A673 (cell line): ENCODE data around the gene ADAMTS1. TPM values are rescaled to one million over a fixed set of nuclear protein-coding genes. Genes with fewer than 3 reads are reported as not detected.

Experiments
- BruUV-seq: library from RNA; stranded (reverse); fragments of 400-500 nt; replicated peaks from 2 replicates; lab custom pipeline; 2021; lab: Mats Ljungman, UMichigan
- CTCF ChIA-PET: fragments of 300-600 bp; sonication (Branson Sonifier 250); formaldehyde crosslinking; loops from one replicate; lab custom pipeline; 2022; ENCODE audit warnings: antibody characterized with exemption; lab: Charles Lee
- POLR2A ChIA-PET: fragments of 300-600 bp; sonication (Branson Sonifier 250); formaldehyde crosslinking; loops from one replicate; lab custom pipeline; 2022; ENCODE audit warnings: antibody characterized with exemption; ENCODE audit not compliant: low non-redundant PET; lab: Charles Lee
- DNase-seq: peaks from one replicate; pipeline ENCODE4 v3.0.0-alpha.2; 2015; ENCODE audit warnings: low spot score
- H3K27ac ChIP-seq: fragments of 200-600 bp; sonication (generic); 2 replicates; pipeline ENCODE4 v1.5.1; 2016; ENCODE audit warnings: mixed run types, low read depth, mild to moderate bottlenecking, mixed read lengths, antibody characterized with exemption, low read length; ENCODE audit not compliant: poor library complexity, severe bottlenecking
- H3K27me3 ChIP-seq: fragments of 200-600 bp; sonication (generic); replicated peaks from 2 replicates; pipeline ENCODE4 v1.6.1; 2017; ENCODE audit warnings: mixed run types, low read depth, mild to moderate bottlenecking, mixed read lengths, antibody characterized with exemption, low read length; ENCODE audit not compliant: insufficient read depth, poor library complexity
- H3K36me3 ChIP-seq: fragments of 200-600 bp; sonication (generic); 2 replicates; pipeline ENCODE4 v1.6.1; 2016; ENCODE audit warnings: mixed run types, mild to moderate bottlenecking, mixed read lengths, antibody characterized with exemption, low read length; ENCODE audit not compliant: insufficient read depth, poor library complexity, severe bottlenecking
- H3K4me1 ChIP-seq: fragments of 200-600 bp; sonication (generic); 2 replicates; pipeline ENCODE4 v1.6.1; 2017; ENCODE audit warnings: mixed run types, mild to moderate bottlenecking, mixed read lengths, antibody characterized with exemption, low read length; ENCODE audit not compliant: insufficient read depth, poor library complexity, severe bottlenecking
- H3K4me3 ChIP-seq: fragments of 200-600 bp; sonication (generic); 2 replicates; pipeline ENCODE4 v1.5.1; 2016; ENCODE audit warnings: low read depth, mixed run types, mild to moderate bottlenecking, mixed read lengths, low read length; ENCODE audit not compliant: poor library complexity, severe bottlenecking
- H3K9me3 ChIP-seq: fragments of 200-600 bp; sonication (generic); 2 replicates; pipeline ENCODE4 v1.6.1; 2016; ENCODE audit warnings: mixed run types, low read depth, mild to moderate bottlenecking, mixed read lengths, antibody characterized with exemption, low read length; ENCODE audit not compliant: poor library complexity, severe bottlenecking
- EZH2 ChIP-seq: fragments of 200-600 bp; sonication (generic); IDR thresholded peaks from 2 replicates; pipeline ENCODE4 v1.6.1; 2017; ENCODE audit warnings: borderline replicate concordance, low read depth, mild to moderate bottlenecking, mixed read lengths, antibody characterized with exemption, low read length; ENCODE audit not compliant: poor library complexity, severe bottlenecking
- intact Hi-C: fragments of 100-400 bp; cut with micrococcal nuclease; formaldehyde crosslinking; loops from one replicate; pipeline ENCODE4 v1.10.0; 2022; ENCODE audit not compliant: unreplicated experiment
- total RNA-seq: library from RNA; stranded (reverse); gene quantifications from 2 replicates; pipeline ENCODE4 v1.2.3, GENCODE V29; 2021
- TF ChIP-seq, protein P1 (sequence below): fragments of 300-800, 200-600 bp; sonication (generic); conservative IDR thresholded peaks from 2 replicates; pipeline ENCODE4 v1.5.1; 2017; ENCODE audit warnings: low read depth, mild to moderate bottlenecking, antibody characterized with exemption, low read length, moderate library complexity, mixed read lengths

ADAMTS1 gene
- total RNA-seq, 1 experiment from 2014 or later = 17.9 TPM

DNA sequence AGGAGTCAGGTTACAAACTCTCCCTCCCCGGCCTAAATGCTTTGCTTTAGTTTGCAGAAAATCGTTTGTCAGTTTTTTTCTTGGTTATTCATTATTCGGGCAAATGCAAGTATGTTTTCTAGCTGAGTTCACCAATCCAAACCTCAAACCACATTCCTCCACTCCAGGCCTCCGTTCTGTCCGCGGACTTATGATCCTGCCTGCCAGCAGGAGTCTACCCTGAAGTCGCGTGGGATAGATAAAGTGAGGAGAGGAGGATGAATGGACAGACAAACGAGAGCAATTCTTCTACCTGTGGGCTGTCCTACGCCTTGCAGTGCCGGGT is 1.3 kb downstream of the ADAMTS1 start:
- CTCF ChIA-PET = no interaction called here
- TF ChIP-seq EZH2 = no peak
- TF ChIP-seq, protein P1, sequence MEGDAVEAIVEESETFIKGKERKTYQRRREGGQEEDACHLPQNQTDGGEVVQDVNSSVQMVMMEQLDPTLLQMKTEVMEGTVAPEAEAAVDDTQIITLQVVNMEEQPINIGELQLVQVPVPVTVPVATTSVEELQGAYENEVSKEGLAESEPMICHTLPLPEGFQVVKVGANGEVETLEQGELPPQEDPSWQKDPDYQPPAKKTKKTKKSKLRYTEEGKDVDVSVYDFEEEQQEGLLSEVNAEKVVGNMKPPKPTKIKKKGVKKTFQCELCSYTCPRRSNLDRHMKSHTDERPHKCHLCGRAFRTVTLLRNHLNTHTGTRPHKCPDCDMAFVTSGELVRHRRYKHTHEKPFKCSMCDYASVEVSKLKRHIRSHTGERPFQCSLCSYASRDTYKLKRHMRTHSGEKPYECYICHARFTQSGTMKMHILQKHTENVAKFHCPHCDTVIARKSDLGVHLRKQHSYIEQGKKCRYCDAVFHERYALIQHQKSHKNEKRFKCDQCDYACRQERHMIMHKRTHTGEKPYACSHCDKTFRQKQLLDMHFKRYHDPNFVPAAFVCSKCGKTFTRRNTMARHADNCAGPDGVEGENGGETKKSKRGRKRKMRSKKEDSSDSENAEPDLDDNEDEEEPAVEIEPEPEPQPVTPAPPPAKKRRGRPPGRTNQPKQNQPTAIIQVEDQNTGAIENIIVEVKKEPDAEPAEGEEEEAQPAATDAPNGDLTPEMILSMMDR = no peak

DNA sequence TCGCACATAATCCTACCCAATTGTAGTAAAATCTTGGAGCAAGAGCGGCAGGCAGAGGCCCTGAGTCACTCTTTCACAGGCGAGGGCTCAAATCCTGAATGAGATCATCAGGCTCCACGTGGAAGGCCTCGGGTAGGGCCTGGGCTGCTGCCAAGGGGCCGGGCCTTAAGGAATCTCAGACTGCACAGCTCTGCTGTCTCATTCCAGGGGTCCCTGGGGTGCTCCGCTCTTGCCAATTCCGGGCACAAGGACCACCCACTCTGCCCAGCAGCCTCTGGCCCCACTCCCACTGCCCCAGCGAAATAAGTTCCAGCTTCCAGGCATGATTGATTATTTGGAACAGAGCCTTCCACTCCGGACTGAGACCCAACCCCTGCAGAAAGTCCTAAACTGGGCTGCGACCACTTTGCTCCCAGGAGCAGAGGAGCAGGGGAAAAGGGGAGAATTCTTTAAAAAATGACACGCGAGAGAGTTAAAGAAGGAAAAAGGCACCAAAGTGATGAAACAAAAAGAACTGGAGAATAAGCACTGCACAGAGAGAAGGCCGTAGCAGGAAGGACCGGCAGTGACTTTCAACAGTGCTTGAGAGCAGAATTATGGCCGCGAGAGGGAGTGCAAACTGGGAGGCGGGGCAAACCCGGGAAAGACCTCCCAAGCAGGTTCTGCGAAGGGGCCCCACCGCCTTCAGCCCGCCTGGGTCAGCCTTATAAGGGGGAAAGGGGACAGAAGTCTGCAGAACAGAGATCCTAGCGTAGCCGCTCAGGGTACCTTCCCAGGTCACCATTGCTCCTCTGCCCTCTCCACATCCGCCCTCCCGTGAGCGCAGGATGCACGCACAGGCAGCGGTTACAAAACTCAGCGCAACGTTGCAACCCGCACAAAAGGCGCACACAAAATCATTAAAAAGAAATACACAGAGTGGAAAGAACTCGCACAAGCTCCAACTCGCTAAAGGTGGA is 2.0 kb downstream of the ADAMTS1 start:
- Histone ChIP-seq H3K27ac (peak overlapping the region; percentile 90), H3K9me3 (no peaks in the 10 kb centered on the region), H3K4me1 (peaks cover 18% of the 10 kb centered on the region), H3K27me3 (no peaks in the 10 kb centered on the region), H3K36me3 (peaks cover 38% of the 10 kb centered on the region), H3K4me3 (peak overlapping the region; percentile 69)
- intact Hi-C loops = loop anchor here (5.0 to 10.0 kb wide), 2 partner anchors 761 to 1238 kb away; partner anchors contain the start of gene MRPL39
- peak; percentile 97 for DNase-seq
- TF ChIP-seq EZH2 = no peak
- TF ChIP-seq, protein P1 = peak; percentile 56
- POLR2A ChIA-PET = no interaction called here
- CTCF ChIA-PET = no interaction called here
- BruUV-seq = no TSS peak

More for the DNA sequence above, 1.3 kb downstream of the ADAMTS1 start:
- Histone ChIP-seq H3K9me3 (no peaks in the 10 kb centered on the region), H3K4me1 (peaks cover 19% of the 10 kb centered on the region), H3K36me3 (peaks cover 32% of the 10 kb centered on the region), H3K27ac (peak overlapping the region; percentile 90), H3K4me3 (peak overlapping the region; percentile 69), H3K27me3 (no peaks in the 10 kb centered on the region)
- peak; percentile 45 for DNase-seq
- intact Hi-C loops = loop anchor here (2.0 to 10.0 kb wide), 3 partner anchors 75 to 1239 kb away; partner anchors contain the start of gene MRPL39
- POLR2A ChIA-PET = no interaction called here
- BruUV-seq = TSS peak; percentile 39

GRCh38 chr21:26842300-26842699 is 2.9 kb downstream of the ADAMTS1 start:
- no peaks in the 10 kb centered on the region for H3K9me3 ChIP-seq
- peaks cover 18% of the 10 kb centered on the region for H3K4me1 ChIP-seq
- peak overlapping the region; percentile 69 for H3K4me3 ChIP-seq
- intact Hi-C loops = loop anchor here (5.0 to 10.0 kb wide), 2 partner anchors 760 to 1237 kb away; partner anchors contain the start of gene MRPL39
- POLR2A ChIA-PET = no interaction called here
- no peak for DNase-seq
- no peak for TF ChIP-seq EZH2
- H3K36me3 ChIP-seq = peaks cover 48% of the 10 kb centered on the region
- H3K27me3 ChIP-seq = no peaks in the 10 kb centered on the region
- peak overlapping the region; percentile 90 for H3K27ac ChIP-seq
- CTCF ChIA-PET = no interaction called here
- TSS peak; percentile 37 for BruUV-seq
